Esophagus squamous epithelium (tissue), 5 donors: ENCODE measurements around the gene ESX1. TPM values are rescaled to one million over a fixed set of nuclear protein-coding genes. Genes with fewer than 3 reads are reported as not detected.
"Not testable (repeated sequence)": the region's sequence is repeated elsewhere in the genome, so short reads cannot be mapped to it uniquely, and the experiment has no call there.

ENCODE experiments used
- DNase-seq: peaks from one replicate; lab custom pipeline; 2025; lab: John Stamatoyannopoulos, UW
- H3K27ac ChIP-seq, 4 donors: fragments of 200-600 bp; sonication (generic); one replicate each; pipeline ENCODE4 v1.5.1; 2016 to 2019; ENCODE audit warnings: mild to moderate bottlenecking in 1 of 4
- H3K27me3 ChIP-seq, 4 donors: fragments of 200-600 bp; sonication (generic); 1 replicate in 3 of 4; 2 replicates in 1 of 4; pipeline versions ENCODE4 v1.5.1 to v1.6.0; 2017 to 2021; ENCODE audit warnings: antibody characterized with exemption in 1 of 4
- H3K36me3 ChIP-seq, 3 donors: fragments of 200-600 bp; sonication (generic); one replicate each; pipeline ENCODE4 v1.5.1; 2016 to 2019
- H3K4me1 ChIP-seq, 3 donors: fragments of 200-600 bp; sonication (generic); one replicate each; pipeline ENCODE4 v1.5.1; 2017 to 2019
- H3K4me3 ChIP-seq, 4 donors: fragments of 200-600 bp; sonication (generic); 1 replicate in 3 of 4; 2 replicates in 1 of 4; pipeline ENCODE4 v1.5.1; 2016 to 2019; ENCODE audit warnings: mild to moderate bottlenecking in 2 of 4, moderate library complexity in 1 of 4
- H3K9me3 ChIP-seq, 3 donors: fragments of 200-600 bp; sonication (generic); one replicate each; pipeline ENCODE4 v1.5.1; 2016 to 2019
- CTCF ChIP-seq, 6 experiments: fragments of 450-650 bp in 4 of 6; fragments of 200-600 bp in 2 of 6; sonication (generic) in 2 of 6; IDR thresholded peaks; one replicate each; pipeline ENCODE4 v1.5.1; 2016 to 2019; ENCODE audit warnings: antibody characterized with exemption in 6 of 6, mild to moderate bottlenecking in 4 of 6, moderate library complexity in 4 of 6
- POLR2A ChIP-seq, 4 donors: fragments of 450-650 bp; IDR thresholded peaks; one replicate each; pipeline ENCODE4 v1.6.1; 2017; ENCODE audit warnings: antibody characterized with exemption in 4 of 4, mild to moderate bottlenecking in 4 of 4, moderate library complexity in 3 of 4
- WGBS, 2 donors: methylation state at CpG; one replicate each; pipeline ENCODE4 v1.1.5; 2018; 5-methylcytosine and 5-hydroxymethylcytosine counted together
- intact Hi-C: fragments of 100-400 bp; cut with DNase I; formaldehyde crosslinking; loops from one replicate; pipeline ENCODE4 v1.15.0; 2022
- total RNA-seq, 4 donors: library from RNA; depleted of rRNA; stranded (reverse); fragments of >200 nt; gene quantifications; one replicate each; pipeline ENCODE4 v1.1.0, GENCODE V29; 2016
- donor health status: DM: yes; HTN: yes; CAD: no.

ESX1 gene
- total RNA-seq, 4 donors from 2014 or later, result not detected

GRCh38 chrX:104270212-104270611 lies 15.5 kb upstream of the ESX1 start:
- Histone ChIP-seq H3K27ac (no peak overlapping the region), H3K27me3 (peaks cover 0 to 6% (median 0%) of the 10 kb centered on the region in 4 donors), H3K9me3 (no peaks in the 10 kb centered on the region), H3K36me3 (no peaks in the 10 kb centered on the region), H3K4me3 (no peak overlapping the region), H3K4me1 (no peaks in the 10 kb centered on the region)
- intact Hi-C loops, result no loop called here
- 58 to 64% methylated on average over 5 to 6 of the region's 6 CpGs for WGBS, 2 donors
- TF ChIP-seq POLR2A (IDR thresholded peaks at IDR 0.05) (no peak), CTCF (IDR thresholded peaks at IDR 0.05) (no peak)
- no peak for DNase-seq

- Histone ChIP-seq H3K9me3 (no peaks in the 10 kb centered on the region), H3K27ac (no peak overlapping the region), H3K4me3 (no peak overlapping the region), H3K27me3 (peaks cover 0 to 63% (median 17%) of the 10 kb centered on the region in 4 donors), H3K36me3 (no peaks in the 10 kb centered on the region), H3K4me1 (peaks cover 0 to 26% (median 0%) of the 10 kb centered on the region in 3 donors)
- DNase-seq, result no peak
- WGBS, 2 donors, result 8 to 40% methylated on average over 7 to 13 of the region's 13 CpGs
- TF ChIP-seq POLR2A (IDR thresholded peaks at IDR 0.05) (no peak), CTCF (IDR thresholded peaks at IDR 0.05) (no peak)
- intact Hi-C loops, result no loop called here
Measured at GRCh38 chrX:104255465-104255864, 732 bp upstream of the ESX1 start.

GRCh38 chrX:104253567-104254441 lies 929 bp downstream of the ESX1 start:
- intact Hi-C loops, result no loop called here
- Histone ChIP-seq H3K27me3 (peaks cover 0 to 66% (median 17%) of the 10 kb centered on the region in 4 donors), H3K27ac (no peak overlapping the region), H3K36me3 (no peaks in the 10 kb centered on the region), H3K4me3 (peak overlapping the region in 3 of 4 donors; percentile 12 to 41 (median 21)), H3K4me1 (peaks cover 0 to 26% (median 0%) of the 10 kb centered on the region in 3 donors), H3K9me3 (no peaks in the 10 kb centered on the region)
- no peak for TF ChIP-seq CTCF (IDR thresholded peaks at IDR 0.05)
- TF ChIP-seq POLR2A (IDR thresholded peaks at IDR 0.05), result no peak
- 5 to 41% methylated on average over 12 to 29 of the region's 65 CpGs for WGBS, 2 donors
- no peak for DNase-seq

GRCh38 chrX:104250470-104250869 lies 4.3 kb downstream of the ESX1 start:
- intact Hi-C loops, result no loop called here
- Histone ChIP-seq H3K9me3 (no peaks in the 10 kb centered on the region), H3K27me3 (peaks cover 0 to 46% (median 13%) of the 10 kb centered on the region in 4 donors), H3K36me3 (no peaks in the 10 kb centered on the region), H3K4me3 (no peak overlapping the region), H3K4me1 (peaks cover 0 to 23% (median 0%) of the 10 kb centered on the region in 3 donors), H3K27ac (no peak overlapping the region)
- TF ChIP-seq CTCF (IDR thresholded peaks at IDR 0.05) (no peak), POLR2A (IDR thresholded peaks at IDR 0.05) (no peak)
- 47 to 60% methylated on average over 1 of the region's 17 CpGs for WGBS, 2 donors
- no peak for DNase-seq

GRCh38 chrX:104230060-104230459 lies 24.7 kb downstream of the ESX1 start:
- H3K4me3 ChIP-seq, H3K27me3 ChIP-seq, H3K9me3 ChIP-seq, H3K4me1 ChIP-seq, H3K27ac ChIP-seq, H3K36me3 ChIP-seq, intact Hi-C loops, DNase-seq: not testable (repeated sequence)
- WGBS, 2 donors, result 88 to 94% methylated on average over 5 to 10 of the region's 10 CpGs
